Vagina (tissue), 2 donors: Measurements from ENCODE around the gene IL36G.

ENCODE experiments used
- POLR2AphosphoS5 ChIP-seq, 2 donors: sonication (generic); formaldehyde crosslinking; IDR thresholded peaks; one replicate each; pipeline ENCODE4 v1.9.0; 2017; ENCODE audit warnings: antibody characterized with exemption in 2 of 2, mild to moderate bottlenecking in 2 of 2, low read depth in 1 of 2; ENCODE audit not compliant: insufficient read depth in 1 of 2
- TF ChIP-seq, protein P1 (sequence below), 3 experiments: fragments of 450-650 bp in 2 of 3; fragments of 200-600 bp in 1 of 3; sonication (generic) in 1 of 3; IDR thresholded peaks; one replicate each; pipeline ENCODE4 v1.5.1; 2017 to 2019; ENCODE audit warnings: antibody characterized with exemption in 3 of 3, mild to moderate bottlenecking in 2 of 3, moderate library complexity in 2 of 3

GRCh38 chr2:113032737-113033136 lies 54.9 kb downstream of the IL36G start:
- no peak for TF ChIP-seq POLR2AphosphoS5 (IDR thresholded peaks at IDR 0.05; ENCODE audit: insufficient read depth in 1 of 2, low read depth in 1 of 2)
- TF ChIP-seq, protein P1, sequence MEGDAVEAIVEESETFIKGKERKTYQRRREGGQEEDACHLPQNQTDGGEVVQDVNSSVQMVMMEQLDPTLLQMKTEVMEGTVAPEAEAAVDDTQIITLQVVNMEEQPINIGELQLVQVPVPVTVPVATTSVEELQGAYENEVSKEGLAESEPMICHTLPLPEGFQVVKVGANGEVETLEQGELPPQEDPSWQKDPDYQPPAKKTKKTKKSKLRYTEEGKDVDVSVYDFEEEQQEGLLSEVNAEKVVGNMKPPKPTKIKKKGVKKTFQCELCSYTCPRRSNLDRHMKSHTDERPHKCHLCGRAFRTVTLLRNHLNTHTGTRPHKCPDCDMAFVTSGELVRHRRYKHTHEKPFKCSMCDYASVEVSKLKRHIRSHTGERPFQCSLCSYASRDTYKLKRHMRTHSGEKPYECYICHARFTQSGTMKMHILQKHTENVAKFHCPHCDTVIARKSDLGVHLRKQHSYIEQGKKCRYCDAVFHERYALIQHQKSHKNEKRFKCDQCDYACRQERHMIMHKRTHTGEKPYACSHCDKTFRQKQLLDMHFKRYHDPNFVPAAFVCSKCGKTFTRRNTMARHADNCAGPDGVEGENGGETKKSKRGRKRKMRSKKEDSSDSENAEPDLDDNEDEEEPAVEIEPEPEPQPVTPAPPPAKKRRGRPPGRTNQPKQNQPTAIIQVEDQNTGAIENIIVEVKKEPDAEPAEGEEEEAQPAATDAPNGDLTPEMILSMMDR (IDR thresholded peaks at IDR 0.05): no peak
